ENCODE measurements around the gene NDUFS1.
A peak's percentile ranks its signal among the peaks of the same experiment; 100 is the strongest.

GRCh38 chr2:206154197-206154596 lies 5.0 kb downstream of the NDUFS1 start:
- TF ChIP-seq CTCF (IDR thresholded peaks at IDR 0.05), result 0 out of 2 replicates have a peak, but pooled peaks have one; percentile 13
- no peak for TF ChIP-seq MAX (IDR thresholded peaks at IDR 0.05; ENCODE audit: low read depth)
- no peak for TF ChIP-seq YY1 (IDR thresholded peaks at IDR 0.05; ENCODE audit: low read depth)
- no peak for TF ChIP-seq SMC3 (IDR thresholded peaks at IDR 0.05; ENCODE audit: low read depth, low read length)
- no peak for TF ChIP-seq POLR2AphosphoS5 (IDR thresholded peaks at IDR 0.05; ENCODE audit: low read depth, low read length)
- TF ChIP-seq MXI1 (IDR thresholded peaks at IDR 0.05; ENCODE audit: low read depth, low read length), result no peak
- no peak for TF ChIP-seq SIN3A (IDR thresholded peaks at IDR 0.05; ENCODE audit: borderline replicate concordance, low read depth, low read length)
- TF ChIP-seq REST (IDR thresholded peaks at IDR 0.05; ENCODE audit: low read depth, low read length), result no peak

Measured in SK-N-SH (cell line).